ENCODE results near the gene ZSCAN25.

Gene ZSCAN25

GRCh38 chr7:99588868-99589267 lies 27.9 kb upstream of the ZSCAN25 start:
- TF ChIP-seq, protein P1, sequence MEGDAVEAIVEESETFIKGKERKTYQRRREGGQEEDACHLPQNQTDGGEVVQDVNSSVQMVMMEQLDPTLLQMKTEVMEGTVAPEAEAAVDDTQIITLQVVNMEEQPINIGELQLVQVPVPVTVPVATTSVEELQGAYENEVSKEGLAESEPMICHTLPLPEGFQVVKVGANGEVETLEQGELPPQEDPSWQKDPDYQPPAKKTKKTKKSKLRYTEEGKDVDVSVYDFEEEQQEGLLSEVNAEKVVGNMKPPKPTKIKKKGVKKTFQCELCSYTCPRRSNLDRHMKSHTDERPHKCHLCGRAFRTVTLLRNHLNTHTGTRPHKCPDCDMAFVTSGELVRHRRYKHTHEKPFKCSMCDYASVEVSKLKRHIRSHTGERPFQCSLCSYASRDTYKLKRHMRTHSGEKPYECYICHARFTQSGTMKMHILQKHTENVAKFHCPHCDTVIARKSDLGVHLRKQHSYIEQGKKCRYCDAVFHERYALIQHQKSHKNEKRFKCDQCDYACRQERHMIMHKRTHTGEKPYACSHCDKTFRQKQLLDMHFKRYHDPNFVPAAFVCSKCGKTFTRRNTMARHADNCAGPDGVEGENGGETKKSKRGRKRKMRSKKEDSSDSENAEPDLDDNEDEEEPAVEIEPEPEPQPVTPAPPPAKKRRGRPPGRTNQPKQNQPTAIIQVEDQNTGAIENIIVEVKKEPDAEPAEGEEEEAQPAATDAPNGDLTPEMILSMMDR (IDR thresholded peaks at IDR 0.05; ENCODE audit: low read depth, low read length, missing control alignments), result no peak
- no peak overlapping the region for H3K4me3 ChIP-seq (ENCODE audit: low read depth, low read length)
- no peak for DNase-seq (ENCODE audit: low read depth)

- DNase-seq (ENCODE audit: low read depth), result no peak
- TF ChIP-seq, protein P1 (IDR thresholded peaks at IDR 0.05; ENCODE audit: low read depth, low read length, missing control alignments), result no peak
Observed at GRCh38 chr7:99594948-99595745, 21.6 kb upstream of the ZSCAN25 start.

DNA sequence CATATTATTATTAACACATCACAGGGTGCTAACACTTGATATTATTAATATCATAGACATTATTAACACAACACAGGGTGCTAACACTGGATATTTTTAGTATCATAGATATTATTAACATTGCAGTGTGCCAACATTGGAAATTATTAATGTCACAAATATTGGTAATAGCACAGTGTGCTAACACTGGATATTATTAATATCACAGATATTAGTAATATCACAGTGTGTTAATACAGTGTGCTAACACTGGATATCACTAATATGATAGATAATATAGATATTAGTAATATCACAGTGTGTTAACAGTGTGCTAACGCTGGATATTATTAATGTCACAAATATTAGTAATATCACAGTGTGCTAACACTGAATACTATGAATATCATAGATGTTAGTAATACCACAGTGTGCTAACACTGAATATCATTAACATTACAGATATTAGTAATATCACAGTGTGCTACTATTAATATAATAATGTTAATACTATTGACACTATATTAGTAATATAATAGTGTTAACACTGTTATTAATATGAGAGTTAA lies 20.3 kb upstream of the ZSCAN25 start:
- TF ChIP-seq, protein P1 (IDR thresholded peaks at IDR 0.05; ENCODE audit: low read depth, low read length, missing control alignments), result no peak

More at GRCh38 chr7:99594948-99595745, 21.6 kb upstream of the ZSCAN25 start:
- H3K4me3 ChIP-seq (ENCODE audit: low read depth, low read length), result no peak overlapping the region

DNA sequence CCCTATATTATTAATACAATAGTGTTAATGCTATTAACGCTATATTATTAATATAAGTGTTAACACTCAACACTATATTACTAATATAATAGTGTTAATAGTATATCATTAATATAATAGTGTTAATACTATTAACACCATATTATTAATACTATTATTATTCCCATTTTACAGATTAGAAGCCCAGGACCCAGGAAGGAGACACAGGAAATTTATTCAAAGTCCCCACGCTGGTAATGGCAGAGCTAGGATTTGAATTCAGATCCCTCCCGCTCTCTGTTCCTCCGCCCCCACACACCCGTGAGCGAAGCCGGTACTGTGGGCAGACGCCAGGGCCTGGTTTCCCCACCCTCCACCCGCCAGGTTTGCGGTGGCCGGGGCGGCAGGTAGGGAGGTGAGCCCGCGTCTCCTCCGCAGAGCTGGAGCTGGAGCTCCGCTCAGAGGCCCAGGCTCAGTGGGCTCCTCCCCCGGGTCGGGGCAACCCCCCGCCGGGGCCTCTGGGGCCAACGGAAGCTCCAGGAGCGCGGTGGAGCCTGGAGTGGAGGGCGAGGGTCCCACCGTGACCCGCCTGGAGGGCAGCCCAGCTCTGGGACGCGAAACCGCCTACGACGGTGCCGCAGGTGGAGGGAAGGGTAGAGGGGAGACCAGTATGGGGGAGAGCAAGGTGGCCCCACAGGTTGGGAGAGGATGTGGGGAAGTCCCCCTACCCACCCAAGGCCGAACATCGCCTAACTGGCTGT lies 18.8 kb upstream of the ZSCAN25 start, which contains the start of gene TMEM225B:
Gene TMEM225B (plus strand): TSS at position 506 of the 740 bp plus-strand sequence. CDS start 6,122 bp downstream, outside the sequence.
- TF ChIP-seq, protein P1 (IDR thresholded peaks at IDR 0.05; ENCODE audit: low read depth, low read length, missing control alignments), result no peak
- DNase-seq (ENCODE audit: low read depth), result no peak
- no peak within 1 kb of the TSS for H3K4me3 ChIP-seq (ENCODE audit: low read depth, low read length)

More for the DNA sequence above, 20.3 kb upstream of the ZSCAN25 start:
- no peak overlapping the region for H3K4me3 ChIP-seq (ENCODE audit: low read depth, low read length)
- DNase-seq (ENCODE audit: low read depth), result no peak

- no peak for DNase-seq (ENCODE audit: low read depth)
- TF ChIP-seq, protein P1 (IDR thresholded peaks at IDR 0.05; ENCODE audit: low read depth, low read length, missing control alignments), result no peak
- no peak overlapping the region for H3K4me3 ChIP-seq (ENCODE audit: low read depth, low read length)
Observed at GRCh38 chr7:99599836-99600235, 16.9 kb upstream of the ZSCAN25 start.

DNA sequence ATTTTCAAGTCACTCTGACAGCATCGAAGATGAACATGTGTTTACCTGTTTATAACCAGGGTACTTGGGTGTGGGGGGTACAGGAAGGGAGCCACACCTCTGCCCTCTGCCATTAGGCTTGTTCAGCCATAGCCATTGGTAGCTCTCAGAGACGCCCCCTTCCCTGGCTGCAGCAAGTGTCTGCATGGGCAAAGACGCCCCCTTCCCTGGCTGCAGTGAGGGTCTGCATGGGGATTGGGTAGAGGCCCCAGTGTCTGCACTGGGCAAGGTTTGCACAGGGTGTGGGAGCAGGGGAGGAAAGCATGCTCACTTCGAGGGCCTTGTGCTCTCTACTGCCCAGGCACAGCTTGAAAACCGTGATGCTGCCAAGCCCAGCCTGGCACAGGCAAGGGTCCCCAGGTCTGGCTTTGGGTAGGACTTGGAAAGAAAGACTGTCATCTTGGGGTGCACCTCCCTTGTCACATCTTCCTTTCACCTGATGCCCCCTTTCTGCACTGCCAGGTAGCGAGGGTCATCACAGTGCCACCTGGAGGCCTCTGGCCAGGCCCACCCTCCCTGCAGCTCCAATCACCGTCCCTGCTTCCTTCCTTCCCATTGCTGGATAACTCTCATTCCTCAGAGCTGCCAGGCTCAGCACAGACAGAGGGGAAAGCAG lies 15.0 kb upstream of the ZSCAN25 start:
- TF ChIP-seq, protein P1 (IDR thresholded peaks at IDR 0.05; ENCODE audit: low read depth, low read length, missing control alignments), result no peak
- no peak overlapping the region for H3K4me3 ChIP-seq (ENCODE audit: low read depth, low read length)
- no peak for DNase-seq (ENCODE audit: low read depth)
